ENCODE results near the gene CHRM1. TPM values are rescaled to one million over a fixed set of nuclear protein-coding genes. Genes with fewer than 3 reads are reported as not detected.

Gene CHRM1
- total RNA-seq, 2 experiments from 2014 or later = not detected

- DNase-seq = no peak
- Mint-ChIP-seq H3K27ac (no peak overlapping the region), H3K27me3 (peaks cover 10% of the 10 kb centered on the region), H3K36me3 (ENCODE audit: low read depth) (no peaks in the 10 kb centered on the region), H3K4me3 (no peak overlapping the region), H3K9me3 (no peaks in the 10 kb centered on the region), H3K4me1 (ENCODE audit: low read depth) (no peaks in the 10 kb centered on the region)
- Histone ChIP-seq H3K9me3 (ENCODE audit: control insufficient read depth in 1 of 2, insufficient read depth in 1 of 2, low read length in 2 of 2) (peaks cover 0 to 5% of the 10 kb centered on the region in 2 experiments), H3K36me3 (ENCODE audit: insufficient read depth, low read length) (no peaks in the 10 kb centered on the region), H3K27me3 (ENCODE audit: control insufficient read depth in 1 of 2, insufficient read depth in 2 of 2, low read length in 2 of 2) (peaks cover 0 to 7% of the 10 kb centered on the region in 2 experiments), H3K4me1 (ENCODE audit: insufficient read depth, low read length) (no peaks in the 10 kb centered on the region), H3K4me3 (ENCODE audit: low read length) (no peak overlapping the region), H3K27ac (ENCODE audit: low read depth in 1 of 2, low read length in 2 of 2) (no peak overlapping the region)
- no peak for TF ChIP-seq CTCF (IDR thresholded peaks at IDR 0.05)
- intact Hi-C loops (cut with DNase I, micrococcal nuclease) = no loop called here
- ChIA-PET POLR2A (no interaction called here), CTCF (interaction anchor here (0.6 kb wide), 1 partner anchor 452 kb away, joined by 3 read pairs; no protein-coding TSS in a partner anchor)
- ATAC-seq (ENCODE audit: poor library complexity) = no peak
Measured at GRCh38 chr11:62912268-62912667, 8.9 kb downstream of the CHRM1 start.

- peaks cover 0 to 7% of the 10 kb centered on the region in 2 experiments for H3K27me3 ChIP-seq (ENCODE audit: control insufficient read depth in 1 of 2, insufficient read depth in 2 of 2, low read length in 2 of 2)
- no peak overlapping the region for H3K27ac ChIP-seq (ENCODE audit: low read depth in 1 of 2, low read length in 2 of 2)
- Mint-ChIP-seq H3K4me3 (no peak overlapping the region), H3K9me3 (no peaks in the 10 kb centered on the region), H3K36me3 (ENCODE audit: low read depth) (no peaks in the 10 kb centered on the region), H3K27me3 (peaks cover 10% of the 10 kb centered on the region), H3K27ac (no peak overlapping the region), H3K4me1 (ENCODE audit: low read depth) (no peaks in the 10 kb centered on the region)
- intact Hi-C loops (cut with DNase I, micrococcal nuclease) = no loop called here
- TF ChIP-seq CTCF (IDR thresholded peaks at IDR 0.05) = no peak
- no peaks in the 10 kb centered on the region for H3K4me1 ChIP-seq (ENCODE audit: insufficient read depth, low read length)
- no peaks in the 10 kb centered on the region for H3K36me3 ChIP-seq (ENCODE audit: insufficient read depth, low read length)
- ATAC-seq (ENCODE audit: poor library complexity) (no peak), DNase-seq (no peak)
- no peak overlapping the region for H3K4me3 ChIP-seq (ENCODE audit: low read length)
- ChIA-PET POLR2A (no interaction called here), CTCF (interaction anchor here (1.2 kb wide), 1 partner anchor 112 kb away, joined by 3 read pairs; no protein-coding TSS in a partner anchor)
- peaks cover 0 to 5% of the 10 kb centered on the region in 2 experiments for H3K9me3 ChIP-seq (ENCODE audit: control insufficient read depth in 1 of 2, insufficient read depth in 1 of 2, low read length in 2 of 2)
Measured at GRCh38 chr11:62911137-62912130, 9.7 kb downstream of the CHRM1 start.

- DNase-seq (no peak), ATAC-seq (ENCODE audit: poor library complexity) (no peak)
- H3K36me3 Mint-ChIP-seq (ENCODE audit: low read depth) = no peaks in the 10 kb centered on the region
- H3K4me3 Mint-ChIP-seq = no peak overlapping the region
- intact Hi-C loops (cut with DNase I, micrococcal nuclease) = no loop called here
- Histone ChIP-seq H3K4me3 (ENCODE audit: low read length) (no peak overlapping the region), H3K4me1 (ENCODE audit: insufficient read depth, low read length) (peaks cover 7% of the 10 kb centered on the region), H3K27ac (ENCODE audit: low read depth in 1 of 2, low read length in 2 of 2) (no peak overlapping the region), H3K36me3 (ENCODE audit: insufficient read depth, low read length) (no peaks in the 10 kb centered on the region), H3K9me3 (ENCODE audit: control insufficient read depth in 1 of 2, insufficient read depth in 1 of 2, low read length in 2 of 2) (peaks cover 0 to 5% of the 10 kb centered on the region in 2 experiments), H3K27me3 (ENCODE audit: control insufficient read depth in 1 of 2, insufficient read depth in 2 of 2, low read length in 2 of 2) (peaks cover 0 to 7% of the 10 kb centered on the region in 2 experiments)
- ChIA-PET POLR2A (no interaction called here), CTCF (interaction anchor here (1.2 kb wide), 1 partner anchor 113 kb away, joined by 3 read pairs; no protein-coding TSS in a partner anchor)
- H3K27me3 Mint-ChIP-seq = peaks cover 15% of the 10 kb centered on the region
- no peak for TF ChIP-seq CTCF (IDR thresholded peaks at IDR 0.05)
- no peaks in the 10 kb centered on the region for H3K4me1 Mint-ChIP-seq (ENCODE audit: low read depth)
- H3K9me3 Mint-ChIP-seq = no peaks in the 10 kb centered on the region
- H3K27ac Mint-ChIP-seq = no peak overlapping the region
Measured at GRCh38 chr11:62910141-62910882, 10.9 kb downstream of the CHRM1 start.

All from CD4-positive, alpha-beta T cell (primary cell).